GM20000 (cell line): ENCODE measurements around the gene MSRB3.

ENCODE experiments used
- DNase-seq: peaks from one replicate; pipeline ENCODE4 v3.0.0; 2012; ENCODE audit warnings: low spot score
- CTCF ChIP-seq: IDR thresholded peaks from 2 replicates; pipeline ENCODE4 v1.5.1; 2012; ENCODE audit warnings: mild to moderate bottlenecking, control low read depth; ENCODE audit errors: extremely low read depth, missing control alignments

The MSRB3 gene

GRCh38 chr12:65287426-65287825 lies 8.9 kb downstream of the MSRB3 start:
- TF ChIP-seq CTCF: no peak

GRCh38 chr12:65292241-65292640 lies 13.8 kb downstream of the MSRB3 start:
- DNase-seq: no peak

More at GRCh38 chr12:65287426-65287825, 8.9 kb downstream of the MSRB3 start:
- no peak for DNase-seq

GRCh38 chr12:65293735-65294134 lies 15.3 kb downstream of the MSRB3 start:
- TF ChIP-seq CTCF: no peak
- no peak for DNase-seq

More at GRCh38 chr12:65292241-65292640, 13.8 kb downstream of the MSRB3 start:
- TF ChIP-seq CTCF: no peak

GRCh38 chr12:65294641-65295262 lies 16.3 kb downstream of the MSRB3 start:
- no peak for TF ChIP-seq CTCF
- no peak for DNase-seq

GRCh38 chr12:65296508-65297265 lies 18.2 kb downstream of the MSRB3 start:
- TF ChIP-seq CTCF: no peak
- DNase-seq: no peak

GRCh38 chr12:65300097-65300496 lies 21.6 kb downstream of the MSRB3 start:
- no peak for DNase-seq
- TF ChIP-seq CTCF: no peak

- DNase-seq: no peak
- no peak for TF ChIP-seq CTCF
Observed at GRCh38 chr12:65300679-65301349, 22.3 kb downstream of the MSRB3 start.
